Measurements from ENCODE around the gene PIGM. TPM values are rescaled to one million over a fixed set of nuclear protein-coding genes. Genes with fewer than 3 reads are reported as not detected.

Gene PIGM
- total and polyA plus RNA-seq, 2 donors: 4.6 to 6.2 TPM

- 53% methylated on average over 5 of the region's 5 CpGs for WGBS
- H3K4me3 ChIP-seq (ENCODE audit: low read depth, low read length): no peak overlapping the region
Observed at GRCh38 chr1:159983681-159984080, 48.1 kb downstream of the PIGM start.

GRCh38 chr1:159982280-159982679, 49.5 kb downstream of the PIGM start:
- Histone ChIP-seq H3K27ac (ENCODE audit: low read depth) (no peak overlapping the region), H3K36me3 (ENCODE audit: insufficient read depth) (no peaks in the 10 kb centered on the region), H3K4me3 (ENCODE audit: low read depth, low read length) (no peak overlapping the region), H3K4me1 (ENCODE audit: insufficient read depth) (no peaks in the 10 kb centered on the region)
- 54% methylated on average over 6 of the region's 6 CpGs for WGBS
- no peak for DNase-seq (ENCODE audit: extremely low spot score)

More at GRCh38 chr1:159983681-159984080, 48.1 kb downstream of the PIGM start:
- DNase-seq (ENCODE audit: extremely low spot score): no peak
- Histone ChIP-seq H3K4me1 (ENCODE audit: insufficient read depth) (no peaks in the 10 kb centered on the region), H3K27ac (ENCODE audit: low read depth) (no peak overlapping the region), H3K36me3 (ENCODE audit: insufficient read depth) (no peaks in the 10 kb centered on the region)

GRCh38 chr1:159981351-159982055, 50.3 kb downstream of the PIGM start:
- Histone ChIP-seq H3K27ac (ENCODE audit: low read depth) (no peak overlapping the region), H3K4me1 (ENCODE audit: insufficient read depth) (no peaks in the 10 kb centered on the region), H3K4me3 (ENCODE audit: low read depth, low read length) (no peak overlapping the region), H3K36me3 (ENCODE audit: insufficient read depth) (no peaks in the 10 kb centered on the region)
- WGBS: 95% methylated on average over 6 of the region's 6 CpGs
- DNase-seq (ENCODE audit: extremely low spot score): no peak

- WGBS: 96% methylated on average over 7 of the region's 7 CpGs
- no peak for DNase-seq (ENCODE audit: extremely low spot score)
- H3K27ac ChIP-seq (ENCODE audit: low read depth): no peak overlapping the region
- H3K4me1 ChIP-seq (ENCODE audit: insufficient read depth): no peaks in the 10 kb centered on the region
- no peak overlapping the region for H3K4me3 ChIP-seq (ENCODE audit: low read depth, low read length)
- no peaks in the 10 kb centered on the region for H3K36me3 ChIP-seq (ENCODE audit: insufficient read depth)
Observed at GRCh38 chr1:159980786-159981185, 51.0 kb downstream of the PIGM start.

DNA sequence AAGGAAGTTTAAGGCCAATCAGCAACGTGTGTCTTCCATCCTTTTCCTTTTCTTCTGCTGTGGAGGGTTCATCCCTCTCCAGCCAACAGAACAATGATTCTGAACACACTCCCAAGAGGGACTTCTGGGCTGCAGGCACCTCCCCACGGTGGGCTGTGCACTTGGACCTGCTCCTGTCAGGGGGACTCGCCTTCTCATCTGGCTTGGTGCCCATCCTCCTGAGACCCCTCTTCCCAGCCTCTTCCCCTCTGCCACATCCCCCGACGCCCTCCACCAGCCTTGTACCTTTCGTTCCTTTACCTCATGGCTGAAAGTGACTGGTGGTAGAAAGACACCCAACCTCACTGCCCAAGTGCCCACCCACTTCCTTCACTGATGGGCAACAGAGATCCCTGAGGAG, 51.7 kb downstream of the PIGM start:
- no peaks in the 10 kb centered on the region for H3K36me3 ChIP-seq (ENCODE audit: insufficient read depth)
- no peaks in the 10 kb centered on the region for H3K4me1 ChIP-seq (ENCODE audit: insufficient read depth)
- WGBS: 58% methylated on average over 6 of the region's 6 CpGs
- no peak overlapping the region for H3K27ac ChIP-seq (ENCODE audit: low read depth)
- no peak for DNase-seq (ENCODE audit: extremely low spot score)
- no peak overlapping the region for H3K4me3 ChIP-seq (ENCODE audit: low read depth, low read length)

GRCh38 chr1:159979257-159979656, 52.5 kb downstream of the PIGM start:
- no peak overlapping the region for H3K4me3 ChIP-seq (ENCODE audit: low read depth, low read length)
- no peak overlapping the region for H3K27ac ChIP-seq (ENCODE audit: low read depth)
- WGBS: 28% methylated on average over 3 of the region's 3 CpGs
- DNase-seq (ENCODE audit: extremely low spot score): no peak
- no peaks in the 10 kb centered on the region for H3K36me3 ChIP-seq (ENCODE audit: insufficient read depth)
- H3K4me1 ChIP-seq (ENCODE audit: insufficient read depth): no peaks in the 10 kb centered on the region

DNA sequence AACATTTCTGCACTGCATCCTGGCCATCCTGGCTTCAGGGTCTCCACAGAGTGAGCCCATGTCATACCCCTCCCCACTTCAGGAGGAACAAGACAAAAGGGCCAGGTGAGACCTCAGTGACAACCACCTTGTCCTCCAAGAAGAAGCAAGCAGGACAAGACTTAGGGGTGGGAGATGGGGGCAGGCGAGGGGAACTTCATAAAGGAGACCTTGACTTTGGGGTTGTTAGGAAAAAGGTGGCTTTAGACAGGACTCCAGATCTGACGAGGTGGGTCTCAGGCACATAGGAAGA, 53.7 kb downstream of the PIGM start:
- H3K27ac ChIP-seq (ENCODE audit: low read depth): no peak overlapping the region
- DNase-seq (ENCODE audit: extremely low spot score): no peak
- H3K36me3 ChIP-seq (ENCODE audit: insufficient read depth): no peaks in the 10 kb centered on the region
- H3K4me3 ChIP-seq (ENCODE audit: low read depth, low read length): no peak overlapping the region
- no peaks in the 10 kb centered on the region for H3K4me1 ChIP-seq (ENCODE audit: insufficient read depth)
- WGBS: 91% methylated on average over 2 of the region's 2 CpGs

DNA sequence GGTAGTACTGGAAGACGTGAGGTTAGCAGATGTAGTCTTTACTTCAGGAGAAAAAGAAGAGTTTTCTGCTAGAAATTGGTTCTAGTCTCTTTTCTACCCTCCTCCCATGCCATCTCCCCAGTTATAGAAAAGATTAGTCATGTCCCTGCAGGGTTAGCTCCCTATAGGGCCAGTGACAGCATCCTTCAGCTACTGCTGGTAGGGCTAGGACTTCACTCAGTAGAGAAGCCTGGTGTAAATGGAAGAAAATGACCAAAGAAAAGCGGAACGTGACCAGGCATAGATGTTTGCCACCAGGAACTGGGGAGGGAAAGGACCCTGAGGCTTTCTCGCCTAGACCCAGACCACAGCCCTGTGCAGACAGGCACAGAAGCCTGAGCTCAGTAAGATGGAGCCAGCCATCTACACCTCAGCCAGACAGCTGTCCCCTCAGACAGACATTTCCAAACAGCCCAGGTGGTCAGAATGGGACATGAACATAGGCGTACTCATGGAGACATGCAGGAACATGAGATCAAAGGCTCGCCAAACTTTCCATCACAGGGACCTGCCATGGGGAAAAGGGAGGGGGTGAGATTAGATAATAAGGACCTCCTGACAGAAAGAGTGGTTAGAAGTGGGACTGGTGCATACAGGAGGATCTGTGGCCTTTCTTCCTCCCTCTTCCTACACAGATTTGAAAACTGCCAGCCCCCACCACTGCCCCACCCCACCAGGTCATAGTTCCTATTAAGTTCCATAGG, 54.3 kb downstream of the PIGM start:
- no peaks in the 10 kb centered on the region for H3K4me1 ChIP-seq (ENCODE audit: insufficient read depth)
- no peak for DNase-seq (ENCODE audit: extremely low spot score)
- no peaks in the 10 kb centered on the region for H3K36me3 ChIP-seq (ENCODE audit: insufficient read depth)
- no peak overlapping the region for H3K27ac ChIP-seq (ENCODE audit: low read depth)
- 94% methylated on average over 6 of the region's 6 CpGs for WGBS
- H3K4me3 ChIP-seq (ENCODE audit: low read depth, low read length): no peak overlapping the region

Other genes with a start within 250 kb of the PIGM start
- not detected for gene FCRL6, start 229.6 kb downstream of the PIGM start, total RNA-seq
- 0.20 TPM for gene FCRL6, start 229.6 kb downstream of the PIGM start, polyA plus RNA-seq
- gene SLAMF8, start 205.1 kb downstream of the PIGM start, total RNA-seq: 0.69 TPM
- gene SLAMF8, start 205.1 kb downstream of the PIGM start, polyA plus RNA-seq: 6.1 TPM
- gene VSIG8, start 169.3 kb downstream of the PIGM start, total RNA-seq: not detected
- 0.05 TPM for gene VSIG8, start 169.3 kb downstream of the PIGM start, polyA plus RNA-seq
- 0.48 TPM for gene CFAP45, start 131.8 kb downstream of the PIGM start, total RNA-seq
- 1.0 TPM for gene CFAP45, start 131.8 kb downstream of the PIGM start, polyA plus RNA-seq
- gene TAGLN2, start 106.5 kb downstream of the PIGM start, total RNA-seq: 106 TPM
- gene TAGLN2, start 106.5 kb downstream of the PIGM start, polyA plus RNA-seq: 318 TPM
- 1.7 TPM for gene IGSF9, start 86.4 kb downstream of the PIGM start, total RNA-seq
- 1.6 TPM for gene IGSF9, start 86.4 kb downstream of the PIGM start, polyA plus RNA-seq
- gene SLAMF9, start 77.8 kb downstream of the PIGM start, total RNA-seq: not detected
- not detected for gene SLAMF9, start 77.8 kb downstream of the PIGM start, polyA plus RNA-seq
- 0.26 TPM for gene KCNJ10, start 38.2 kb upstream of the PIGM start, total RNA-seq
- 0.06 TPM for gene KCNJ10, start 38.2 kb upstream of the PIGM start, polyA plus RNA-seq
- 0.26 TPM for gene KCNJ9, start 49.5 kb upstream of the PIGM start, total RNA-seq
- 0.04 TPM for gene KCNJ9, start 49.5 kb upstream of the PIGM start, polyA plus RNA-seq
- 12.5 TPM for gene IGSF8, start 66.6 kb upstream of the PIGM start, total RNA-seq
- 28.1 TPM for gene IGSF8, start 66.6 kb upstream of the PIGM start, polyA plus RNA-seq
- gene ATP1A2, start 83.8 kb upstream of the PIGM start, total RNA-seq: 13.2 TPM
- 41.5 TPM for gene ATP1A2, start 83.8 kb upstream of the PIGM start, polyA plus RNA-seq
- gene ATP1A4, start 119.6 kb upstream of the PIGM start, total RNA-seq: 8.3 TPM
- 6.2 TPM for gene ATP1A4, start 119.6 kb upstream of the PIGM start, polyA plus RNA-seq
- 10.5 TPM for gene CASQ1, start 158.6 kb upstream of the PIGM start, total RNA-seq
- 4.5 TPM for gene CASQ1, start 158.6 kb upstream of the PIGM start, polyA plus RNA-seq
- 51.9 TPM for gene PEA15, start 173.4 kb upstream of the PIGM start, total RNA-seq
- 328 TPM for gene PEA15, start 173.4 kb upstream of the PIGM start, polyA plus RNA-seq
- 92.9 TPM for gene DCAF8, start 230.6 kb upstream of the PIGM start, total RNA-seq
- gene DCAF8, start 230.6 kb upstream of the PIGM start, polyA plus RNA-seq: 123 TPM

All from urinary bladder (tissue), 4 donors.